ENCODE measurements around the gene IFITM2.
"Not testable (repeated sequence)": the region's sequence is repeated elsewhere in the genome, so short reads cannot be mapped to it uniquely, and the experiment has no call there.

Gene IFITM2

DNA sequence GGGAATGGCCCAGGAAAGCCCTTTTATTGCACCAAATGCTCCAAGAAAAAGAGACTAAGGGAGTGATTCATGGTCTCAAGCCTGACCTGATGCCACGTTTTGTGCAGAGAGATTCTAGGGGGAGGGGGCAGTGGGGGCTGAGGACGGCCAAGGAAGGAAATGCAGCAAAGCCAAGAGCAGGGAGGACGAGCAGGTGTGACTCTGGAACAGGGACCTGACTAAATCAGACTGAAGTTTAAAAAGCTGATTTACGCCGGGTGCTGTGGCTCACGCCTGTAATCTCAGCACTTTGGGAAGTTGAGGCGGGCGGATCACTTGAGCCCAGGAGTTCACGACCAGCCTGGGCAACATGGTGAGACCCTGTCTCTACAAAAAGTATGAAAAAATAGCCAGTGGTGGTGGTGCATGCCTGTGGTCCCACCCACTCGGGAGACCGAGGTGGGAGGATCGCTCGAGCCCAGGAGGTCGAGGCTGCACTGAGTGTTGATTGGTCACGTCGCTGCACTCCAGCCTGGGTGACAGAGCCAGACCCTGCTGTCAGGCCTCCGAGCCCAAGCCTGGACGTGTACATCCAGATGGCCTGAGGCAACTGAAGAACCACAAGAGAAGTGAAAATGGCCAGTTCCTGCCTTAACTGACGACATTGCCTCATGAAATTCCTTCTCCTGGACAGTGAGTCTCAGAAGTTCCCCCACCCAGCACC lies 23.9 kb downstream of the IFITM2 start:
- no peak overlapping the region for H3K4me3 ChIP-seq (ENCODE audit: low read depth, low read length)
- TF ChIP-seq, protein P1, sequence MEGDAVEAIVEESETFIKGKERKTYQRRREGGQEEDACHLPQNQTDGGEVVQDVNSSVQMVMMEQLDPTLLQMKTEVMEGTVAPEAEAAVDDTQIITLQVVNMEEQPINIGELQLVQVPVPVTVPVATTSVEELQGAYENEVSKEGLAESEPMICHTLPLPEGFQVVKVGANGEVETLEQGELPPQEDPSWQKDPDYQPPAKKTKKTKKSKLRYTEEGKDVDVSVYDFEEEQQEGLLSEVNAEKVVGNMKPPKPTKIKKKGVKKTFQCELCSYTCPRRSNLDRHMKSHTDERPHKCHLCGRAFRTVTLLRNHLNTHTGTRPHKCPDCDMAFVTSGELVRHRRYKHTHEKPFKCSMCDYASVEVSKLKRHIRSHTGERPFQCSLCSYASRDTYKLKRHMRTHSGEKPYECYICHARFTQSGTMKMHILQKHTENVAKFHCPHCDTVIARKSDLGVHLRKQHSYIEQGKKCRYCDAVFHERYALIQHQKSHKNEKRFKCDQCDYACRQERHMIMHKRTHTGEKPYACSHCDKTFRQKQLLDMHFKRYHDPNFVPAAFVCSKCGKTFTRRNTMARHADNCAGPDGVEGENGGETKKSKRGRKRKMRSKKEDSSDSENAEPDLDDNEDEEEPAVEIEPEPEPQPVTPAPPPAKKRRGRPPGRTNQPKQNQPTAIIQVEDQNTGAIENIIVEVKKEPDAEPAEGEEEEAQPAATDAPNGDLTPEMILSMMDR (IDR thresholded peaks at IDR 0.05; ENCODE audit: borderline replicate concordance, insufficient read depth, low read depth, low read length): no peak

DNA sequence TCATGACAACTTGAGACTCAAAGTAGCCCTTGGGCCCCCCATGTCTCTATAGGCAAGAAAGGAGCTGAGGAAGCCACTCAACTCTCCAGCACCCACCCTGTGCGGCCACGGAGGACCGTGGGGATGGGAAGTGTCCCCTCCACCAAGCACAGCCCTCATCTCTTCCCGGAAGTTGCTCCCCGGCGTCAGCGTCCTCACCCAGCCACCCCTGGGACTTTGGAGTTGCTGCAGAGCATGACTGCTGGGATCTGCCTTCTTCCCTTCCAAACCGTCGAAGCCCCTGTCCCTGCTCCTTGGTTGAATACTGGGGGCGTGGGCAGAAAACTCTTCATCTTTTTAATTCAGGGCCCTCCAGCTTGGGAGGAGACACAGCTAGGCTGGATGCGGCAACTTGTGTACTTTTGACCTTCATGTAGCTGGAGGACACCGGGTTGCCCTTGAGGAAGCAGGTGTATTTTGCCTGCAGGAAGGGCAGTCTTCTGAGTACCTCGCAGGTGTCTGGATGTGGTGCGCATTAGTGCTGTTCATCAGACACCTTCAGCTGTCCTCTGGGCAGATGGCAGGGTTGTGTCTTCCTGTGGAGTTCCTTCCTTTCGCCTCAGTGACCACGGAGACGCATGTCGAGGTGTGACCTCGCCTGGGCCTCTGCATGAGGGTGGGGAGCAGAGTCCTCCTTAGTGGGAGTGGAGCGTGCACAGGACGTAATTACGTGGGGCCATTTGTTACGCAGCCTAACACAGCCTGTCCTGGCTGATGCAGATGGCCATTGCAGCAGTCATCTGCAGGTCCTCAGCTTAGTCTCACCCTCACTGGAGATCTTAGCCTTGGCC lies 25.2 kb downstream of the IFITM2 start:
- TF ChIP-seq, protein P1 (IDR thresholded peaks at IDR 0.05; ENCODE audit: borderline replicate concordance, insufficient read depth, low read depth, low read length): no peak
- H3K4me3 ChIP-seq (ENCODE audit: low read depth, low read length): no peak overlapping the region

DNA sequence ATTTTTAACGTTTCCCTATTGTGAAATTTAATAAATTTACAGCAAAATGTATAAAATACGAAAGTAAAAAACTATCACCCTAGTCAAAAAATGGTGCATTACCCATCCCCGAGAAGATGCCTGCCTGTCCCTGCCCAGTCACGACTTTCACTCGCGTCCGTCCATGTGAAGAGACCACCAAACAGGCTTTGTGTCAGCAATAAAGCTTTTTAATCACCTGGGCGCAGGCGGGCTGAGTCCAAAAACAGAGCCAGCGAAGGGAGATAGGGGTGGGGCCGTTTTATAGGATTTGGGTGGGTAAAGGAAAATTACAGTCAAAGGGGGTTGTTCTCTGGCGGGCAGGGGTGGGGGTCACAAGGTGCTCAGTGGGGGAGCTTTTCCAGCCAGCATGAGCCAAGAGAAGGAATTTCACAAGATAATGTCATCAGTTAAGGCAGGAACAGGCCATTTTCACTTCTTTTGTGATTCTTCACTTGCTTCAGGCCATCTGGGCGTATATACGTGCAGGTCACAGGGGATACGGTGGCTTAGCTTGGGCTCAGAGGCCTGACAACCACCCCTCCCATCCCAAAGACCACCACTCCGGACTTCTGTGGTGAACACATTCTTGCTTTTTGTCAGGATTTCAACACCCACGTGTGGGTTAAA lies 26.1 kb downstream of the IFITM2 start:
- not testable (repeated sequence) for H3K4me3 ChIP-seq (ENCODE audit: low read depth, low read length)

DNA sequence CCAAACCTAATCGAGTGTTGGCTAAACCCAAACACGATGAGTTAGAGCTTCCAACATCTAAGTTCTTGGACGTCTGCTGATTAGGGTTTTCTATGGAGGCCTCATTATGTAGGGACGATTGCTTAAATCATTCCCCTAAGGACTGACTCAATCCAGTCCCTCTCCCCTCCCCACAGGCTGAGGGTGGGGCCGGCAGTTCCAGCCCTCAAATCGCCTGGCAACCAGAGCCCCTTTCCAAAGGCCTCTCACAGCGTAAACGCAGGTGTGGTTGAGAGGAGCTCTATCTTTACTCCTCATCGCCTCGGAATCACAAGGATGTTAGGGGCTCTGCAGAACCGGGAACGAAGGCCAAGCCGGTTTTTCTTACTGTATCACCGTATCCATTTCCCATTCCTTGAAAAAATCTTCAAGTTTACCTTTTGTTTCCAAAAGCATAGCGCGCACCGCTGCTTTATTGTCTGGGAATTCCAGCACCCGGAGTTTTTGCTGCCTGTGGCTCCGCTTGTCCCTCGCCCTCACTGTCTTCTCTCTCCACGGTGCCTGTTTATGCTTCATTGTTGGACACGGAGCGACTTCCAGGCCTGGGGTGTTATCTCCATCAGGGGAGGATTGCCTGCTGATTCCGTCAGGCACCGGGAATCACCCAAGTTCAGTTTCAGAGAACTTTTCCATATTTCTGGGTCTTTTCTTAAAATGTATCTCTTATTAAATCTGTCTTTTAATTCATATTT lies 26.8 kb downstream of the IFITM2 start:
- TF ChIP-seq, protein P1 (IDR thresholded peaks at IDR 0.05; ENCODE audit: borderline replicate concordance, insufficient read depth, low read depth, low read length): no peak
- H3K4me3 ChIP-seq (ENCODE audit: low read depth, low read length): no peak overlapping the region

DNA sequence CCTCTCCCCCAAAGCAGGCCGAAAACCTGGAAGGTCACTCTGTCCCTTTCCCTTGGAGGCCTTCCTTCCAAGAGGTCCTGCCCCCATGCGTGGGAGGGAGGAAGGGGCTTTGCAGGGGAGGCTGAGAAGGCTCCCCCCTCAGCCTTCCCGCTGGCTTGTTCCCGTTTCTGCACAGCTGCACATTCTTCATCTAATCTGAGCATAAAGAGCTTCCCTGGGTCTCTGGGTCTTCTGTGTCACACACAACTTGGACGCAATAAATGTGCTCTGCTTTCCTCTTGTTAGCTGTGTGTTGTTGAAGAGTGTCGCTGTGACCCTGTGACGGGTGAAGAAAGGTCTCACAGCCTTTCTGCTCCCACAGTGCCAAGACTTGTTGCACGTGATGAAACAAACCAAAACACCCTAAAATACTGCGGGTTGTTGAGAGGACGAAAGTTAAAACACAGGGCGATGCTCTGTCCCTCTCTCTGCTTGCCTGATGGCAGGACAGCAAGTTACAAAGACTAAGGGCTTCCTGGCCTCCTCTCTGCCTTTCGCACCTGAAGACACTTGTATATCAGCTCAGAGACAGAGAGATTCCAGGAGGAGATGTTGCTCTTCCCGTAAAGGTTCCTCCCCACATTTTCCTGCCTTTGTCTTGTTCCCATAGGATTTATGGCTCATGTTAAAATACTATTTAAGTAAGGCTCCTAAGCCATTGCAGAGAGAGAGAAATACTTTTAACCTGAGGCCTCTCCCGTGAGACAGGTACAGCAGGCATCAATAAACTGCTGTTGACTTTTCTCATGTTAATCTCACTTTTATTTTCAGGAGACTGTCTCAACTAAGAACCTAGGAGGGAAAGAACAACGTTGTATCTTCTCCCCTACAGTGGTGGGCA lies 28.4 kb downstream of the IFITM2 start:
- TF ChIP-seq, protein P1 (IDR thresholded peaks at IDR 0.05; ENCODE audit: borderline replicate concordance, insufficient read depth, low read depth, low read length): no peak
- H3K4me3 ChIP-seq (ENCODE audit: low read depth, low read length): no peak overlapping the region

DNA sequence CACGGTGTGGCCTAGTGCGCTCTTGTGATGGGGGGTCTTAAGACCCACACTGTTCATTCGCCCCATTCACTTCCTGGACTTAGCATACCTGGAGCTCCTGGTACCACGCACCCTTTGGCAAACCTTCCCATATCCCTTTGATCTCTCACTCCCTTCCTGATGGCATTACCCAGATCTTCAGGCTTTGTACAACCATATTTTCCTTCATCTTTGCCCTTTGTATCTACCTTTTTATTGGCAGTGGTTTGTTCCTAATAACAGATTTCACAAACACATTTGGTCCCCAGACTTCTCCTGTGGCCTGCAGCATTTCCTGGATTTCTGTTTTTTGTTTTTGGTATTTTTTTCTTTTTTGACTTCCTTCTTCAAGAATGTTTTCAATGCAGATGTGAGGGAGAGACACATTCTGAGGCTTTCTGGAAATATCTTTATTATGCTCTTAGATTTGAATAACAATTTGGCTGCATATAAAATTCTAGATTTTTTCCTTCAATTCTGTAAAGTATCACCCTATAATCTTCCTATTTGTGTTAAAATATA lies 29.1 kb downstream of the IFITM2 start:
- TF ChIP-seq, protein P1 (IDR thresholded peaks at IDR 0.05; ENCODE audit: borderline replicate concordance, insufficient read depth, low read depth, low read length): no peak
- no peak overlapping the region for H3K4me3 ChIP-seq (ENCODE audit: low read depth, low read length)
